HCT116 (cell line): ENCODE measurements around the gene ZBTB20. TPM values are rescaled to one million over a fixed set of nuclear protein-coding genes. Genes with fewer than 3 reads are reported as not detected.
A peak's percentile ranks its signal among the peaks of the same experiment; 100 is the strongest.

Source experiments
- ATAC-seq: fragments of 200-7000 bp; cut with Tn5 transposase; 2 replicates; pipeline ENCODE4 v1.9.1; 2020; ENCODE audit warnings: mild to moderate bottlenecking, moderate library complexity
- BruUV-seq: library from RNA; stranded (reverse); fragments of 400-500 nt; replicated peaks from 2 replicates; lab custom pipeline; 2021; lab: Mats Ljungman, UMichigan
- CTCF ChIA-PET: fragments of 300-600 bp; sonication (Branson Sonifier 250); formaldehyde crosslinking; loops from one replicate; lab custom pipeline; 2021; ENCODE audit warnings: antibody characterized with exemption; lab: Charles Lee
- POLR2A ChIA-PET: fragments of 300-600, 350-600 bp; sonication (Branson Sonifier 250); formaldehyde crosslinking; loops from one replicate; lab custom pipeline; 2021; ENCODE audit warnings: antibody characterized with exemption; lab: Charles Lee
- RAD21 ChIA-PET, 2 experiments: fragments of 300-600 bp; sonication (Branson Sonifier 250); formaldehyde crosslinking; loops; one replicate each; lab custom pipeline; 2023; ENCODE audit warnings: low total read pairs in 2 of 2; ENCODE audit not compliant: uncharacterized antibody in 2 of 2, unreplicated experiment in 2 of 2, low non-redundant PET in 1 of 2; lab: Charles Lee
- DNase-seq: peaks from one replicate; pipeline ENCODE4 v3.0.0-alpha.2; 2010; ENCODE audit warnings: low read depth, low spot score
- H2AFZ ChIP-seq: fragments of 200-600 bp; shearing (Covaris generic), sonication (generic); 2 replicates; pipeline ENCODE4 v1.6.1; 2017; ENCODE audit warnings: low read depth, mixed run types, mixed read lengths, antibody characterized with exemption, low read length; ENCODE audit not compliant: poor library complexity, severe bottlenecking
- H3K27ac ChIP-seq: 2 replicates; pipeline ENCODE4 v1.5.1; 2012; ENCODE audit warnings: low read depth, low read length
- H3K27me3 ChIP-seq: fragments of 200-600 bp; sonication (generic); 2 replicates; pipeline ENCODE4 v1.6.1; 2016; ENCODE audit warnings: mixed run types, low read length, mixed read lengths; ENCODE audit not compliant: insufficient read depth
- H3K36me3 ChIP-seq, 2 experiments: fragments of 200-500 bp in 1 of 2; fragments of 200-600 bp in 1 of 2; sonication (Bioruptor generic) in 1 of 2; sonication (generic) in 1 of 2; 2 replicates each; pipeline versions ENCODE4 v1.5.1 to v1.6.1; 2014 to 2016; ENCODE audit warnings: low read length in 2 of 2, inconsistent platforms in 1 of 2, mixed read lengths in 1 of 2, mixed run types in 1 of 2; ENCODE audit not compliant: insufficient read depth in 2 of 2, control insufficient read depth in 1 of 2
- H3K4me1 ChIP-seq, 2 experiments: fragments of 200-600 bp in 1 of 2; sonication (generic) in 1 of 2; 2 replicates each; pipeline versions ENCODE4 v1.5.1 to v1.6.1; 2012 to 2017; ENCODE audit warnings: low read length in 2 of 2, inconsistent platforms in 1 of 2, mild to moderate bottlenecking in 1 of 2, mixed read lengths in 1 of 2, mixed run types in 1 of 2, moderate library complexity in 1 of 2; ENCODE audit not compliant: insufficient read depth in 2 of 2, control insufficient read depth in 1 of 2
- H3K4me2 ChIP-seq: fragments of 200-600 bp; sonication (generic); 2 replicates; pipeline ENCODE4 v1.6.1; 2017; ENCODE audit warnings: mixed run types, low read length, mixed read lengths
- H3K4me3 ChIP-seq, 2 experiments: fragments of 200-600 bp in 1 of 2; sonication (generic) in 1 of 2; replicated peaks in 1 of 2; 2 replicates each; pipeline ENCODE4 v1.5.1; 2011 to 2016; ENCODE audit warnings: low read length in 2 of 2, control low read depth in 1 of 2, low read depth in 1 of 2, mild to moderate bottlenecking in 1 of 2, mixed read lengths in 1 of 2, mixed run types in 1 of 2
- H3K79me2 ChIP-seq: fragments of 200-600 bp; sonication (generic); 2 replicates; pipeline ENCODE4 v1.6.1; 2017; ENCODE audit warnings: mild to moderate bottlenecking, mixed run types, low read length, moderate library complexity, mixed read lengths; ENCODE audit not compliant: insufficient read depth
- H3K9ac ChIP-seq: fragments of 200-600 bp; sonication (generic); 2 replicates; pipeline ENCODE4 v1.6.1; 2016; ENCODE audit warnings: low read length, mixed read lengths
- H3K9me2 ChIP-seq: fragments of 200-600 bp; sonication (generic), shearing (Covaris generic); 2 replicates; pipeline ENCODE4 v1.6.1; 2017; ENCODE audit warnings: mixed run types, mild to moderate bottlenecking, moderate library complexity; ENCODE audit not compliant: insufficient read depth
- H3K9me3 ChIP-seq, 2 experiments: fragments of 200-500 bp in 1 of 2; fragments of 200-600 bp in 1 of 2; sonication (Bioruptor generic) in 1 of 2; sonication (generic) in 1 of 2; 2 replicates each; pipeline ENCODE4 v1.6.1; 2014 to 2017; ENCODE audit warnings: low read length in 2 of 2, mixed read lengths in 2 of 2, inconsistent platforms in 1 of 2, low read depth in 1 of 2, mild to moderate bottlenecking in 1 of 2, mixed run types in 1 of 2, moderate library complexity in 1 of 2; ENCODE audit not compliant: control insufficient read depth in 1 of 2, insufficient read depth in 1 of 2
- H4K20me1 ChIP-seq: fragments of 200-600 bp; sonication (generic), shearing (Covaris generic); 2 replicates; pipeline ENCODE4 v1.6.1; 2017; ENCODE audit warnings: mixed run types, mild to moderate bottlenecking, moderate library complexity; ENCODE audit not compliant: insufficient read depth
- ATF3 ChIP-seq: IDR thresholded peaks from 2 replicates; pipeline ENCODE4 v1.6.1; 2012
- CBX3 ChIP-seq: IDR thresholded peaks from 2 replicates; pipeline ENCODE4 v1.6.1; 2012; ENCODE audit warnings: low read depth
- EZH2phosphoT487 ChIP-seq: fragments of 200-600 bp; IDR thresholded peaks from 2 replicates; pipeline ENCODE4 v1.6.1; 2018; ENCODE audit warnings: antibody characterized with exemption, borderline replicate concordance
- FOSL1 ChIP-seq: IDR thresholded peaks from 2 replicates; pipeline ENCODE4 v1.6.1; 2012; ENCODE audit warnings: low read depth
- JUND ChIP-seq: IDR thresholded peaks from 2 replicates; pipeline ENCODE4 v1.6.1; 2012
- MAX ChIP-seq: IDR thresholded peaks from 2 replicates; pipeline ENCODE4 v1.6.1; 2012
- RAD21 ChIP-seq: IDR thresholded peaks from 2 replicates; pipeline ENCODE4 v1.6.1; 2012; ENCODE audit warnings: low read depth, mild to moderate bottlenecking
- SIN3A ChIP-seq: IDR thresholded peaks from 2 replicates; pipeline ENCODE4 v1.6.1; 2012; ENCODE audit warnings: low read depth
- SP1 ChIP-seq: IDR thresholded peaks from 2 replicates; pipeline ENCODE4 v1.6.1; 2012; ENCODE audit warnings: low read depth
- SRF ChIP-seq: IDR thresholded peaks from 2 replicates; pipeline ENCODE4 v1.6.1; 2012; ENCODE audit warnings: low read depth
- YY1 ChIP-seq: IDR thresholded peaks from 2 replicates; pipeline ENCODE4 v1.6.1; 2011; ENCODE audit warnings: low read length, low read depth, moderate library complexity, mild to moderate bottlenecking; ENCODE audit not compliant: insufficient replicate concordance; ENCODE audit errors: extremely low read depth
- ZFX ChIP-seq: fragments of 450-650 bp; IDR thresholded peaks from 2 replicates; pipeline ENCODE4 v1.6.1; 2017
- ZNF274 ChIP-seq: fragments of 200-500 bp; sonication (Bioruptor generic); IDR thresholded peaks from 2 replicates; pipeline ENCODE4 v1.6.1; 2014; ENCODE audit warnings: mild to moderate bottlenecking, low read depth, low read length, inconsistent platforms
- intact Hi-C: fragments of 100-400 bp; cut with micrococcal nuclease; formaldehyde crosslinking; loops from 2 replicates; pipeline ENCODE4 v1.10.0; 2022
- total RNA-seq: library from RNA; stranded (reverse); gene quantifications from one replicate; pipeline ENCODE4 v1.2.1, GENCODE V29; 2021; ENCODE audit not compliant: unreplicated experiment
- TF ChIP-seq, protein P1 (sequence below), 3 experiments: fragments of 200-600 bp in 1 of 3; sonication (generic) in 1 of 3; IDR thresholded peaks in 2 of 3; conservative IDR thresholded peaks in 1 of 3; 2 replicates each; pipeline ENCODE4 v1.5.1; 2012 to 2017; ENCODE audit warnings: low read depth in 2 of 3, low read length in 2 of 3, antibody characterized with exemption in 1 of 3, borderline replicate concordance in 1 of 3, control low read depth in 1 of 3, mild to moderate bottlenecking in 1 of 3, mixed read lengths in 1 of 3, mixed run types in 1 of 3, moderate library complexity in 1 of 3; ENCODE audit not compliant: insufficient read depth in 1 of 3

ZBTB20 gene
- total RNA-seq, 1 experiment from 2014 or later = 42.1 TPM

GRCh38 chr3:114553949-114554593 lies 593.0 kb downstream of the ZBTB20 start (continued):
- no peak for TF ChIP-seq ZNF274
- TF ChIP-seq SIN3A = no peak
- no peak for TF ChIP-seq ATF3
- TF ChIP-seq, protein P1, sequence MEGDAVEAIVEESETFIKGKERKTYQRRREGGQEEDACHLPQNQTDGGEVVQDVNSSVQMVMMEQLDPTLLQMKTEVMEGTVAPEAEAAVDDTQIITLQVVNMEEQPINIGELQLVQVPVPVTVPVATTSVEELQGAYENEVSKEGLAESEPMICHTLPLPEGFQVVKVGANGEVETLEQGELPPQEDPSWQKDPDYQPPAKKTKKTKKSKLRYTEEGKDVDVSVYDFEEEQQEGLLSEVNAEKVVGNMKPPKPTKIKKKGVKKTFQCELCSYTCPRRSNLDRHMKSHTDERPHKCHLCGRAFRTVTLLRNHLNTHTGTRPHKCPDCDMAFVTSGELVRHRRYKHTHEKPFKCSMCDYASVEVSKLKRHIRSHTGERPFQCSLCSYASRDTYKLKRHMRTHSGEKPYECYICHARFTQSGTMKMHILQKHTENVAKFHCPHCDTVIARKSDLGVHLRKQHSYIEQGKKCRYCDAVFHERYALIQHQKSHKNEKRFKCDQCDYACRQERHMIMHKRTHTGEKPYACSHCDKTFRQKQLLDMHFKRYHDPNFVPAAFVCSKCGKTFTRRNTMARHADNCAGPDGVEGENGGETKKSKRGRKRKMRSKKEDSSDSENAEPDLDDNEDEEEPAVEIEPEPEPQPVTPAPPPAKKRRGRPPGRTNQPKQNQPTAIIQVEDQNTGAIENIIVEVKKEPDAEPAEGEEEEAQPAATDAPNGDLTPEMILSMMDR (IDR thresholded peaks at IDR 0.05 in 2 of 3, conservative IDR thresholded peaks at IDR 0.05 in 1 of 3; ENCODE audit: borderline replicate concordance in 1 of 3, insufficient read depth in 1 of 3, low read depth in 2 of 3, low read length in 2 of 3) = no peak
- TF ChIP-seq FOSL1 = peak; percentile 45; the same call in 1 of the 2 replicates
- TF ChIP-seq JUND = peak; percentile 42; the same call in 1 of the 2 replicates
- TF ChIP-seq ZFX = no peak

GRCh38 chr3:114552527-114552812 lies 594.6 kb downstream of the ZBTB20 start:
- no peaks in the 10 kb centered on the region for H3K27me3 ChIP-seq
- ATAC-seq (peak; percentile 35), DNase-seq (no peak)
- TSS peak; percentile 86 for BruUV-seq
- RAD21 ChIA-PET = interaction anchor here in 1 of 2 experiments (1.0 kb wide), 1 partner anchor 134 kb away, joined by 3 read pairs; no protein-coding TSS in a partner anchor
- H3K9ac ChIP-seq = peak overlapping the region; percentile 50
- H3K9me2 ChIP-seq = no peaks in the 10 kb centered on the region
- CTCF ChIA-PET = interaction anchor here (1.0 to 2.2 kb wide), 3 partner anchors 26 to 134 kb away, joined by 4 to 9 read pairs (median 5); no protein-coding TSS in a partner anchor
- no peaks in the 10 kb centered on the region for H3K9me3 ChIP-seq
- H3K27ac ChIP-seq = peak overlapping the region; percentile 87
- no peaks in the 10 kb centered on the region; a peak in 1 of 4 replicates for H3K36me3 ChIP-seq
- POLR2A ChIA-PET = interaction anchor here (0.6 to 1.1 kb wide), 3 partner anchors 16 to 99 kb away, joined by 3 to 4 read pairs (median 3); no protein-coding TSS in a partner anchor
- peaks cover 74 to 77% of the 10 kb centered on the region in 2 experiments for H3K4me1 ChIP-seq
- H3K4me3 ChIP-seq = peak overlapping the region in 1 of 2 experiments; percentile 23; a peak in 2 of 4 replicates
- intact Hi-C loops = loop anchor here (5.0 kb wide), 1 partner anchor 95 kb away; no protein-coding TSS in a partner anchor
- H3K79me2 ChIP-seq = peaks cover 78% of the 10 kb centered on the region
- TF ChIP-seq SP1 (peak; percentile 18), YY1 (no peak), RAD21 (peak; percentile 1; the same call in 1 of the 2 replicates), ATF3 (no peak), CBX3 (0 out of 2 replicates have a peak, but pooled peaks have one; percentile 10), SRF (0 out of 2 replicates have a peak, but pooled peaks have one; percentile 7), MAX (peak; percentile 14; the same call in 1 of the 2 replicates), EZH2phosphoT487 (no peak)
- no peak overlapping the region for H2AFZ ChIP-seq
- H3K4me2 ChIP-seq = peak overlapping the region; percentile 61
- no peaks in the 10 kb centered on the region for H4K20me1 ChIP-seq
